ENCODE data around the gene DLGAP1. TPM values are rescaled to one million over a fixed set of nuclear protein-coding genes. Genes with fewer than 3 reads are reported as not detected.
"Not testable (repeated sequence)": the region's sequence is repeated elsewhere in the genome, so short reads cannot be mapped to it uniquely, and the experiment has no call there.

DLGAP1 gene
- total RNA-seq, 2 experiments from 2014 or later: 0.31 to 0.36 TPM

DNA sequence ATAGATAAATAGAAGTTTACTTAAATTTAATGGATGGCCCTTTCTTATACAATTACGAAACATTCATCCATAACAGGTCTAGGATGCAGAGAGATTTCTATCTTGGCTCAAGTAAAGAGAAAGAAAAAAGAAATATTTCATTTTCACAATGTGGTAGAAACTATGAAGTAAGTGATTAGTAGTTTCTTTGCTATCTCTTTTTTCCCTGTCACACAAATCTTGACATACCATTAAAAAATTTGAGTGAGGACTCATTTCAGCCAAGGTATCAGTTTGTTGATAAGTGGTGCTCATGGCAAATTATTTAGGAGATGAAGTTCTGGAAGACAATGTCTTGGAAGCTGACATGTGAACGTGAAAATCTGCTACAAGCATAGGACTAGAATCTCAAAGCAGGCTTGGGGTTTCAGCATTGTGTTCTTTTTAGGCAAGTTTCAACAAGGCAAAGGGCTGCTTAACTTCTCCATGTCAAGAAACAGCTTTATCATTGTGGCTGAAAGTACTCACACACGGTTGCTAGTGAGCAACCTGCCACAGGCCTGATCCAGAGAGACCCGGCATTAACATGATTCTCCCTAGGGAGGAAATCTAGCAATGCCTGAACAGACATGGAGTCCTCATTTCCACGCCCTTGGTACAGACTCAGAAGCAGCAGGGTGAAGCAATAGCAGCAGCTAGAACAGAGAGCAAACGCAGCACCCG, 414.6 kb downstream of the DLGAP1 start:
- Mint-ChIP-seq H3K9me3 (no peaks in the 10 kb centered on the region), H3K27me3 (peaks cover 27% of the 10 kb centered on the region), H3K4me1 (ENCODE audit: low read depth) (no peaks in the 10 kb centered on the region), H3K36me3 (ENCODE audit: low read depth) (no peaks in the 10 kb centered on the region), H3K27ac (no peak overlapping the region), H3K4me3 (no peak overlapping the region)
- Histone ChIP-seq H3K36me3 (ENCODE audit: insufficient read depth, low read length) (no peaks in the 10 kb centered on the region), H3K27ac (ENCODE audit: low read depth in 1 of 2, low read length in 2 of 2) (no peak overlapping the region), H3K9me3 (ENCODE audit: control insufficient read depth in 1 of 2, insufficient read depth in 1 of 2, low read length in 2 of 2) (no peaks in the 10 kb centered on the region), H3K4me1 (ENCODE audit: insufficient read depth, low read length) (no peaks in the 10 kb centered on the region), H3K4me3 (ENCODE audit: low read length) (no peak overlapping the region), H3K27me3 (ENCODE audit: control insufficient read depth in 1 of 2, insufficient read depth in 2 of 2, low read length in 2 of 2) (no peaks in the 10 kb centered on the region)
- TF ChIP-seq, protein P1, sequence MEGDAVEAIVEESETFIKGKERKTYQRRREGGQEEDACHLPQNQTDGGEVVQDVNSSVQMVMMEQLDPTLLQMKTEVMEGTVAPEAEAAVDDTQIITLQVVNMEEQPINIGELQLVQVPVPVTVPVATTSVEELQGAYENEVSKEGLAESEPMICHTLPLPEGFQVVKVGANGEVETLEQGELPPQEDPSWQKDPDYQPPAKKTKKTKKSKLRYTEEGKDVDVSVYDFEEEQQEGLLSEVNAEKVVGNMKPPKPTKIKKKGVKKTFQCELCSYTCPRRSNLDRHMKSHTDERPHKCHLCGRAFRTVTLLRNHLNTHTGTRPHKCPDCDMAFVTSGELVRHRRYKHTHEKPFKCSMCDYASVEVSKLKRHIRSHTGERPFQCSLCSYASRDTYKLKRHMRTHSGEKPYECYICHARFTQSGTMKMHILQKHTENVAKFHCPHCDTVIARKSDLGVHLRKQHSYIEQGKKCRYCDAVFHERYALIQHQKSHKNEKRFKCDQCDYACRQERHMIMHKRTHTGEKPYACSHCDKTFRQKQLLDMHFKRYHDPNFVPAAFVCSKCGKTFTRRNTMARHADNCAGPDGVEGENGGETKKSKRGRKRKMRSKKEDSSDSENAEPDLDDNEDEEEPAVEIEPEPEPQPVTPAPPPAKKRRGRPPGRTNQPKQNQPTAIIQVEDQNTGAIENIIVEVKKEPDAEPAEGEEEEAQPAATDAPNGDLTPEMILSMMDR (IDR thresholded peaks at IDR 0.05): no peak
- ATAC-seq (ENCODE audit: poor library complexity): no peak
- ChIA-PET CTCF (no interaction called here), POLR2A (no interaction called here)
- DNase-seq: no peak
- intact Hi-C loops (cut with DNase I, micrococcal nuclease): no loop called here

DNA sequence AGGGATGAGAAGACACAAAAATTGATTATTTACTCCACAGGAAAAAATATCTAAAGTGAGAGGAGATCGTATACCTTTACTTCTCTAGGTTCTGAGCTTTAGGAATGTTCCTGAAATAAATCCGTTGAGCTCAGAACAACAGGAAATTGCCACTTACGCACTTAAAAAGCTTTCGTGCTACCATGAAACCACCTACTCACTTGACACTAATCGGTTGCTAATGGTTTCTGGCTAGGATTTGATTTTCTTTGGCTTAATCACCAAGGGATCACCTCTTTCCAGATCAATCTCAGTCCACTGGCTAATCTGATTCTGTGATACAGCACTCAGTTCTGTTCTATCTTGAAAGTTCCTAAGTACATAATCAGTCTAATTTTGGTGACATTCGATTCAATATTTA, 419.6 kb downstream of the DLGAP1 start:
- no peaks in the 10 kb centered on the region for H3K9me3 Mint-ChIP-seq
- Histone ChIP-seq H3K4me1 (ENCODE audit: insufficient read depth, low read length) (no peaks in the 10 kb centered on the region), H3K27me3 (ENCODE audit: control insufficient read depth in 1 of 2, insufficient read depth in 2 of 2, low read length in 2 of 2) (no peaks in the 10 kb centered on the region), H3K4me3 (ENCODE audit: low read length) (no peak overlapping the region), H3K27ac (ENCODE audit: low read depth in 1 of 2, low read length in 2 of 2) (no peak overlapping the region), H3K9me3 (ENCODE audit: control insufficient read depth in 1 of 2, insufficient read depth in 1 of 2, low read length in 2 of 2) (peaks cover 0 to 3% of the 10 kb centered on the region in 2 experiments), H3K36me3 (ENCODE audit: insufficient read depth, low read length) (no peaks in the 10 kb centered on the region)
- DNase-seq: no peak
- no peaks in the 10 kb centered on the region for H3K36me3 Mint-ChIP-seq (ENCODE audit: low read depth)
- POLR2A ChIA-PET: interaction anchor here (0.6 kb wide), 1 partner anchor 83 kb away, joined by 3 read pairs; no protein-coding TSS in a partner anchor
- no peak for ATAC-seq (ENCODE audit: poor library complexity)
- TF ChIP-seq, protein P1 (IDR thresholded peaks at IDR 0.05): no peak
- intact Hi-C loops (cut with DNase I, micrococcal nuclease): no loop called here
- CTCF ChIA-PET: no interaction called here
- peaks cover 36% of the 10 kb centered on the region for H3K27me3 Mint-ChIP-seq
- H3K27ac Mint-ChIP-seq: no peak overlapping the region
- H3K4me1 Mint-ChIP-seq (ENCODE audit: low read depth): no peaks in the 10 kb centered on the region
- no peak overlapping the region for H3K4me3 Mint-ChIP-seq

DNA sequence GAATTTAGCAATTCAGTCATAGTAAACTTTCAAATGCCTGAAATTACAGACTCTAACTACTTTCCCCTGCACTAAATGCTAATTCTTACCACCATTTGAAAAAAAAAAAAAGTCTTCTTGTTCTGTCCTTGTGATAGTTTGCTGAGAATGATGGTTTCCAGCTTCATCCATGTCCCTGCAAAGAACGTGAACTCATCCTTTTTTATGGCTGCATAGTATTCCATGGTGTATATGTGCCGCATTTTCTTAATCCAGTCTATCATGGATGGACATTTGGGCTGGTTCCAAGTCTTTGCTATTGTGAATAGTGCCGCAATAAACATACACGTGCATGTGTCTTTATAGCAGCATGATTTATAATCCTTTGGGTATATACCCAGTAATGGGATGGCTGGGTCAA, 420.3 kb downstream of the DLGAP1 start:
- H3K4me3 ChIP-seq (ENCODE audit: low read length); H3K9me3 Mint-ChIP-seq; H3K36me3 ChIP-seq (ENCODE audit: insufficient read depth, low read length); H3K27ac ChIP-seq (ENCODE audit: low read depth in 1 of 2, low read length in 2 of 2); H3K4me1 Mint-ChIP-seq (ENCODE audit: low read depth); DNase-seq; H3K4me3 Mint-ChIP-seq; H3K27me3 ChIP-seq (ENCODE audit: control insufficient read depth in 1 of 2, insufficient read depth in 2 of 2, low read length in 2 of 2); POLR2A ChIA-PET; intact Hi-C loops (cut with DNase I, micrococcal nuclease); CTCF ChIA-PET; H3K9me3 ChIP-seq (ENCODE audit: control insufficient read depth in 1 of 2, insufficient read depth in 1 of 2, low read length in 2 of 2); H3K36me3 Mint-ChIP-seq (ENCODE audit: low read depth); H3K4me1 ChIP-seq (ENCODE audit: insufficient read depth, low read length); H3K27ac Mint-ChIP-seq; ATAC-seq (ENCODE audit: poor library complexity): not testable (repeated sequence)
- peaks cover 36% of the 10 kb centered on the region for H3K27me3 Mint-ChIP-seq

DNA sequence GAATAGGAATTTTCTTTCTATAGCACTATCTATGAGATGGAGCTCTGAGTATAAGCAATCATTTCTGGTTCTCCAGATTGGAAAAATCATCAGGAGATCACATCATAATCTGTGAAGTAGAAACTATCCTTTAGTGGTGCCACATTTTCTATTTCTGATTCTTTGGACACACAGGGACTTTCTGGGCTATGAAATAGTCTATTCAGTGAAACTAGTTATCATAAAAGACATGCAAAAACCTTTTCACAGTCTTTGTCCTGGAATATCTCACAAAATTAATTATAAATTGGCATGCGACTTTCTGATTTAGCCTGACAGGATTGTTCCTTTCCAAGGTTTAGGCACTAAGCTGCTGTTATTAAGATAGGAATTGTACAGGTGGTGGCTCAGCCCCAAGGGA, 428.6 kb downstream of the DLGAP1 start:
- ATAC-seq (ENCODE audit: poor library complexity) (no peak), DNase-seq (no peak)
- no peaks in the 10 kb centered on the region for H3K4me1 Mint-ChIP-seq (ENCODE audit: low read depth)
- TF ChIP-seq, protein P1 (IDR thresholded peaks at IDR 0.05): no peak
- peaks cover 12% of the 10 kb centered on the region for H3K27me3 Mint-ChIP-seq
- Histone ChIP-seq H3K4me1 (ENCODE audit: insufficient read depth, low read length) (no peaks in the 10 kb centered on the region), H3K36me3 (ENCODE audit: insufficient read depth, low read length) (no peaks in the 10 kb centered on the region), H3K27ac (ENCODE audit: low read depth in 1 of 2, low read length in 2 of 2) (no peak overlapping the region), H3K9me3 (ENCODE audit: control insufficient read depth in 1 of 2, insufficient read depth in 1 of 2, low read length in 2 of 2) (peaks cover 0 to 4% of the 10 kb centered on the region in 2 experiments), H3K4me3 (ENCODE audit: low read length) (no peak overlapping the region), H3K27me3 (ENCODE audit: control insufficient read depth in 1 of 2, insufficient read depth in 2 of 2, low read length in 2 of 2) (no peaks in the 10 kb centered on the region)
- ChIA-PET POLR2A (no interaction called here), CTCF (no interaction called here)
- peaks cover 2% of the 10 kb centered on the region for H3K9me3 Mint-ChIP-seq
- no peaks in the 10 kb centered on the region for H3K36me3 Mint-ChIP-seq (ENCODE audit: low read depth)
- H3K4me3 Mint-ChIP-seq: no peak overlapping the region
- intact Hi-C loops (cut with DNase I, micrococcal nuclease): no loop called here
- H3K27ac Mint-ChIP-seq: no peak overlapping the region

Data from CD4-positive, alpha-beta T cell (primary cell).